ENCODE data around the gene LRRC8D.

LRRC8D gene

GRCh38 chr1:89850844-89851415 lies 30.1 kb downstream of the LRRC8D start:
- H3K36me3 ChIP-seq (ENCODE audit: insufficient read depth, low read length), result peaks cover 6% of the 10 kb centered on the region; the same call in 1 of the 2 replicates
- no peaks in the 10 kb centered on the region for H3K9me3 ChIP-seq (ENCODE audit: control insufficient read depth, insufficient read depth, low read length)
- H3K4me1 ChIP-seq (ENCODE audit: insufficient read depth, low read length), result 0 out of 2 replicates have a peak, but pooled peaks cover 6% of the 10 kb centered on the region
- no peak overlapping the region for H3K9ac ChIP-seq (ENCODE audit: low read depth, low read length)

GRCh38 chr1:89854140-89854539 lies 33.3 kb downstream of the LRRC8D start:
- Histone ChIP-seq H3K4me1 (ENCODE audit: insufficient read depth, low read length) (no peaks in the 10 kb centered on the region), H3K36me3 (ENCODE audit: insufficient read depth, low read length) (peaks cover 3% of the 10 kb centered on the region; the same call in 1 of the 2 replicates), H3K9ac (ENCODE audit: low read depth, low read length) (no peak overlapping the region), H3K9me3 (ENCODE audit: control insufficient read depth, insufficient read depth, low read length) (no peaks in the 10 kb centered on the region)

GRCh38 chr1:89855413-89856123 lies 34.7 kb downstream of the LRRC8D start:
- H3K4me1 ChIP-seq (ENCODE audit: insufficient read depth, low read length), result no peaks in the 10 kb centered on the region
- no peak overlapping the region for H3K9ac ChIP-seq (ENCODE audit: low read depth, low read length)
- H3K9me3 ChIP-seq (ENCODE audit: control insufficient read depth, insufficient read depth, low read length), result no peaks in the 10 kb centered on the region
- peaks cover 5% of the 10 kb centered on the region; the same call in 1 of the 2 replicates for H3K36me3 ChIP-seq (ENCODE audit: insufficient read depth, low read length)

- H3K4me1 ChIP-seq (ENCODE audit: insufficient read depth, low read length), result peaks cover 22% of the 10 kb centered on the region; the same call in 1 of the 2 replicates
- H3K36me3 ChIP-seq (ENCODE audit: insufficient read depth, low read length), result 0 out of 2 replicates have a peak, but pooled peaks cover 4% of the 10 kb centered on the region
These were observed 42.5 kb downstream of the LRRC8D start for GRCh38 chr1:89863165-89863830.

GRCh38 chr1:89865498-89866382 lies 44.9 kb downstream of the LRRC8D start:
- peaks cover 6% of the 10 kb centered on the region; the same call in 1 of the 2 replicates for H3K36me3 ChIP-seq (ENCODE audit: insufficient read depth, low read length)
- H3K9me3 ChIP-seq (ENCODE audit: control insufficient read depth, insufficient read depth, low read length), result no peaks in the 10 kb centered on the region
- H3K9ac ChIP-seq (ENCODE audit: low read depth, low read length), result no peak overlapping the region

More at GRCh38 chr1:89863165-89863830, 42.5 kb downstream of the LRRC8D start:
- H3K9ac ChIP-seq (ENCODE audit: low read depth, low read length), result no peak overlapping the region
- H3K9me3 ChIP-seq (ENCODE audit: control insufficient read depth, insufficient read depth, low read length), result no peaks in the 10 kb centered on the region

GRCh38 chr1:89866568-89866967 lies 45.7 kb downstream of the LRRC8D start:
- H3K4me1 ChIP-seq (ENCODE audit: insufficient read depth, low read length), result peaks cover 27% of the 10 kb centered on the region; the same call in 1 of the 2 replicates
- no peak overlapping the region for H3K9ac ChIP-seq (ENCODE audit: low read depth, low read length)
- peaks cover 9% of the 10 kb centered on the region; the same call in 1 of the 2 replicates for H3K36me3 ChIP-seq (ENCODE audit: insufficient read depth, low read length)
- no peaks in the 10 kb centered on the region for H3K9me3 ChIP-seq (ENCODE audit: control insufficient read depth, insufficient read depth, low read length)

More at GRCh38 chr1:89865498-89866382, 44.9 kb downstream of the LRRC8D start:
- H3K4me1 ChIP-seq (ENCODE audit: insufficient read depth, low read length), result peaks cover 24% of the 10 kb centered on the region; the same call in 1 of the 2 replicates

GRCh38 chr1:89870998-89871397 lies 50.2 kb downstream of the LRRC8D start:
- H3K4me1 ChIP-seq (ENCODE audit: insufficient read depth, low read length), result peaks cover 18% of the 10 kb centered on the region; the same call in 1 of the 2 replicates
- H3K9ac ChIP-seq (ENCODE audit: low read depth, low read length), result no peak overlapping the region
- no peaks in the 10 kb centered on the region for H3K9me3 ChIP-seq (ENCODE audit: control insufficient read depth, insufficient read depth, low read length)
- peaks cover 12% of the 10 kb centered on the region; the same call in 1 of the 2 replicates for H3K36me3 ChIP-seq (ENCODE audit: insufficient read depth, low read length)

GRCh38 chr1:89871768-89872473 lies 51.1 kb downstream of the LRRC8D start:
- Histone ChIP-seq H3K36me3 (ENCODE audit: insufficient read depth, low read length) (peaks cover 12% of the 10 kb centered on the region), H3K4me1 (ENCODE audit: insufficient read depth, low read length) (peaks cover 13% of the 10 kb centered on the region; the same call in 1 of the 2 replicates), H3K9me3 (ENCODE audit: control insufficient read depth, insufficient read depth, low read length) (no peaks in the 10 kb centered on the region), H3K9ac (ENCODE audit: low read depth, low read length) (no peak overlapping the region; the same call in 1 of the 2 replicates)

- no peaks in the 10 kb centered on the region for H3K9me3 ChIP-seq (ENCODE audit: control insufficient read depth, insufficient read depth, low read length)
- no peak overlapping the region for H3K9ac ChIP-seq (ENCODE audit: low read depth, low read length)
- H3K4me1 ChIP-seq (ENCODE audit: insufficient read depth, low read length), result peaks cover 9% of the 10 kb centered on the region; the same call in 1 of the 2 replicates
- H3K36me3 ChIP-seq (ENCODE audit: insufficient read depth, low read length), result peaks cover 12% of the 10 kb centered on the region
These were observed 51.7 kb downstream of the LRRC8D start for GRCh38 chr1:89872567-89872966.

- Histone ChIP-seq H3K36me3 (ENCODE audit: insufficient read depth, low read length) (peaks cover 12% of the 10 kb centered on the region), H3K9ac (ENCODE audit: low read depth, low read length) (no peak overlapping the region), H3K4me1 (ENCODE audit: insufficient read depth, low read length) (0 out of 2 replicates have a peak, but pooled peaks cover 4% of the 10 kb centered on the region), H3K9me3 (ENCODE audit: control insufficient read depth, insufficient read depth, low read length) (no peaks in the 10 kb centered on the region)
These were observed 52.5 kb downstream of the LRRC8D start for GRCh38 chr1:89873288-89873687.

- Histone ChIP-seq H3K9ac (ENCODE audit: low read depth, low read length) (no peak overlapping the region), H3K36me3 (ENCODE audit: insufficient read depth, low read length) (peaks cover 7% of the 10 kb centered on the region), H3K4me1 (ENCODE audit: insufficient read depth, low read length) (0 out of 2 replicates have a peak, but pooled peaks cover 4% of the 10 kb centered on the region), H3K9me3 (ENCODE audit: control insufficient read depth, insufficient read depth, low read length) (no peaks in the 10 kb centered on the region)
These were observed 52.9 kb downstream of the LRRC8D start for GRCh38 chr1:89873770-89874169.

- peaks cover 5% of the 10 kb centered on the region for H3K36me3 ChIP-seq (ENCODE audit: insufficient read depth, low read length)
- peaks cover 8% of the 10 kb centered on the region for H3K9me3 ChIP-seq (ENCODE audit: control insufficient read depth, insufficient read depth, low read length)
- no peaks in the 10 kb centered on the region for H3K4me1 ChIP-seq (ENCODE audit: insufficient read depth, low read length)
- H3K9ac ChIP-seq (ENCODE audit: low read depth, low read length), result no peak overlapping the region
These were observed 55.6 kb downstream of the LRRC8D start for GRCh38 chr1:89876463-89876862.

GRCh38 chr1:89877756-89878155 lies 56.9 kb downstream of the LRRC8D start:
- peaks cover 16% of the 10 kb centered on the region for H3K9me3 ChIP-seq (ENCODE audit: control insufficient read depth, insufficient read depth, low read length)
- peaks cover 2% of the 10 kb centered on the region for H3K36me3 ChIP-seq (ENCODE audit: insufficient read depth, low read length)
- no peaks in the 10 kb centered on the region for H3K4me1 ChIP-seq (ENCODE audit: insufficient read depth, low read length)
- H3K9ac ChIP-seq (ENCODE audit: low read depth, low read length), result no peak overlapping the region
